A673 (cell line): ENCODE measurements around the gene ZNF491. TPM values are rescaled to one million over a fixed set of nuclear protein-coding genes. Genes with fewer than 3 reads are reported as not detected.

Source experiments
- BruUV-seq: library from RNA; stranded (reverse); fragments of 400-500 nt; replicated peaks from 2 replicates; lab custom pipeline; 2021; lab: Mats Ljungman, UMichigan
- CTCF ChIA-PET: fragments of 300-600 bp; sonication (Branson Sonifier 250); formaldehyde crosslinking; loops from one replicate; lab custom pipeline; 2022; ENCODE audit warnings: antibody characterized with exemption; lab: Charles Lee
- POLR2A ChIA-PET: fragments of 300-600 bp; sonication (Branson Sonifier 250); formaldehyde crosslinking; loops from one replicate; lab custom pipeline; 2022; ENCODE audit warnings: antibody characterized with exemption; ENCODE audit not compliant: low non-redundant PET; lab: Charles Lee
- DNase-seq: peaks from one replicate; pipeline ENCODE4 v3.0.0-alpha.2; 2015; ENCODE audit warnings: low spot score
- H3K27ac ChIP-seq: fragments of 200-600 bp; sonication (generic); 2 replicates; pipeline ENCODE4 v1.5.1; 2016; ENCODE audit warnings: mixed run types, low read depth, mild to moderate bottlenecking, mixed read lengths, antibody characterized with exemption, low read length; ENCODE audit not compliant: poor library complexity, severe bottlenecking
- H3K27me3 ChIP-seq: fragments of 200-600 bp; sonication (generic); replicated peaks from 2 replicates; pipeline ENCODE4 v1.6.1; 2017; ENCODE audit warnings: mixed run types, low read depth, mild to moderate bottlenecking, mixed read lengths, antibody characterized with exemption, low read length; ENCODE audit not compliant: insufficient read depth, poor library complexity
- H3K36me3 ChIP-seq: fragments of 200-600 bp; sonication (generic); 2 replicates; pipeline ENCODE4 v1.6.1; 2016; ENCODE audit warnings: mixed run types, mild to moderate bottlenecking, mixed read lengths, antibody characterized with exemption, low read length; ENCODE audit not compliant: insufficient read depth, poor library complexity, severe bottlenecking
- H3K4me1 ChIP-seq: fragments of 200-600 bp; sonication (generic); 2 replicates; pipeline ENCODE4 v1.6.1; 2017; ENCODE audit warnings: mixed run types, mild to moderate bottlenecking, mixed read lengths, antibody characterized with exemption, low read length; ENCODE audit not compliant: insufficient read depth, poor library complexity, severe bottlenecking
- H3K4me3 ChIP-seq: fragments of 200-600 bp; sonication (generic); 2 replicates; pipeline ENCODE4 v1.5.1; 2016; ENCODE audit warnings: low read depth, mixed run types, mild to moderate bottlenecking, mixed read lengths, low read length; ENCODE audit not compliant: poor library complexity, severe bottlenecking
- H3K9me3 ChIP-seq: fragments of 200-600 bp; sonication (generic); 2 replicates; pipeline ENCODE4 v1.6.1; 2016; ENCODE audit warnings: mixed run types, low read depth, mild to moderate bottlenecking, mixed read lengths, antibody characterized with exemption, low read length; ENCODE audit not compliant: poor library complexity, severe bottlenecking
- CTCF ChIP-seq: fragments of 300-800, 200-600 bp; sonication (generic); conservative IDR thresholded peaks from 2 replicates; pipeline ENCODE4 v1.5.1; 2017; ENCODE audit warnings: low read depth, mild to moderate bottlenecking, antibody characterized with exemption, low read length, moderate library complexity, mixed read lengths
- EZH2 ChIP-seq: fragments of 200-600 bp; sonication (generic); IDR thresholded peaks from 2 replicates; pipeline ENCODE4 v1.6.1; 2017; ENCODE audit warnings: borderline replicate concordance, low read depth, mild to moderate bottlenecking, mixed read lengths, antibody characterized with exemption, low read length; ENCODE audit not compliant: poor library complexity, severe bottlenecking
- intact Hi-C: fragments of 100-400 bp; cut with micrococcal nuclease; formaldehyde crosslinking; loops from one replicate; pipeline ENCODE4 v1.10.0; 2022; ENCODE audit not compliant: unreplicated experiment
- total RNA-seq: library from RNA; stranded (reverse); gene quantifications from 2 replicates; pipeline ENCODE4 v1.2.3, GENCODE V29; 2021

ZNF491 gene
- total RNA-seq, 1 experiment from 2014 or later, result 0.60 TPM

GRCh38 chr19:11813703-11814028, 15.3 kb downstream of the ZNF491 start:
- intact Hi-C loops, result loop anchor here (5.0 kb wide), 1 partner anchor 251 kb away; no protein-coding TSS in a partner anchor
- H3K27ac ChIP-seq, result peak overlapping the region; percentile 67
- BruUV-seq, result no TSS peak
- peaks cover 3% of the 10 kb centered on the region for H3K9me3 ChIP-seq
- ChIA-PET POLR2A (interaction anchor here (0.7 kb wide), 1 partner anchor 136 kb away, joined by 5 read pairs; no protein-coding TSS in a partner anchor), CTCF (interaction anchor here (1.3 kb wide), 1 partner anchor 16 kb away, joined by 5 read pairs; no protein-coding TSS in a partner anchor)
- no peaks in the 10 kb centered on the region for H3K36me3 ChIP-seq
- H3K27me3 ChIP-seq, result no peaks in the 10 kb centered on the region
- H3K4me1 ChIP-seq, result no peaks in the 10 kb centered on the region
- TF ChIP-seq CTCF (no peak), EZH2 (no peak)
- no peak for DNase-seq
- H3K4me3 ChIP-seq, result peak overlapping the region; percentile 89

DNA sequence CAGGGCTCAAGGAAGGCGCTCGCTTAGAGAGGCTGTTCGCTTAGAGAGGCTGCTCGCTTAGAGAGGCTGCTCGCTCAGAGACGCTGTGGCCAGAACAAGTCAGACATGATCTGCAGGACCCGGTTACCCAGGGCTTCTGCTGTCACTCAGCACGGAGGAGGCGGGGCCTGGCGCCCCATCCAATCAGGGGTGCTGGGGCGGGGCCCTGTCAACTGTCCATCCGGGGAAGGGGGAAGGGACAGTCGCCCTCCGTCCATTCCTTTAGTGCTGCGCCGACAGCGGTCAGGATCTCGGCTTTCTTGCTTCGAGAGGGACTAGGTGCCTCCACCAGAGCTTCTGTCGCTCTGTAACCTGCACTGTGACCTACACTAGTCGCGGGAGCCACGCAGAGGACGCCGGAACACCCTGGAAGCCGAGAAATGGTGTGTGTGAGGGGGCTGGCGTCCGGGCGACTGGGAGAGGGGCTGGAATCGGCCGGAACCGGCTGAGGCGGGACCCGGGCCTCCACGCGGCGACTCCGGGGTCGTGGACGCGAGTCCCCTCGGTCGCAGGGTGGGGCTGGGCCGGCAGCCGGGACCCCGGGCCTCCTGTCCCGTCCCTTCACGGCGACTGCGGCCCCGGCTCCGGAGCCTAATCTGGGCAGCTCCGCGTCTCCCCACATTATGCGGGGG, 15.8 kb downstream of the ZNF491 start, which contains the start of gene ZNF440:
TSS of gene ZNF440 (plus strand) at position 245 of the 671 bp plus-strand sequence. CDS start at position 420, 175 bp downstream.
- Histone ChIP-seq H3K9me3 (no peaks in the 10 kb centered on the region), H3K27ac (peak within 1 kb of the TSS; percentile 67), H3K27me3 (no peaks in the 10 kb centered on the region), H3K4me1 (no peaks in the 10 kb centered on the region), H3K4me3 (peak within 1 kb of the TSS; percentile 89), H3K36me3 (no peaks in the 10 kb centered on the region)
- BruUV-seq, result TSS peak; percentile 41
- ChIA-PET CTCF (interaction anchor here (1.3 kb wide), 1 partner anchor 16 kb away, joined by 5 read pairs; no protein-coding TSS in a partner anchor), POLR2A (no interaction called here)
- peak; percentile 89 for DNase-seq
- TF ChIP-seq CTCF (no peak), EZH2 (no peak)
- intact Hi-C loops, result loop anchor here (5.0 kb wide), 1 partner anchor 252 kb away; no protein-coding TSS in a partner anchor

DNA sequence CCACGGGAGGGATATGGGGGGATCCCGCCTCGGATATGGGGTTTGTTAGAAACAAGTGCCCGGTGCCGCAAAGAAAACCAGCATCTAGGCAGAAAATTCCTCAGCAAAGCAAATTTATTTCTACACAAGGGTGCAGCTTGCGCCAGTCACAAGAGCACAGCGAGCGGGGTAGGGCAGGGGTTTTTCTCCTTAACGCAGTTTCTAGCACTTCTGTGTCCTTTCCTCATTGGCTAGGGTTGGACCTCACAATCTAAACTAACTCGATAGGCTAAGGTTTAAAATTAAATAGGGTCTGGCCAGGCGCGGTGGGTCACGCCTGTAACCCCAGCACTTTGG, 16.3 kb downstream of the ZNF491 start:
- intact Hi-C loops, result loop anchor here (5.0 kb wide), 1 partner anchor 252 kb away; no protein-coding TSS in a partner anchor

More for the DNA sequence above, 16.3 kb downstream of the ZNF491 start:
- Histone ChIP-seq H3K27me3 (no peaks in the 10 kb centered on the region), H3K9me3 (no peaks in the 10 kb centered on the region), H3K4me1 (no peaks in the 10 kb centered on the region), H3K27ac (peak overlapping the region; percentile 67), H3K36me3 (no peaks in the 10 kb centered on the region), H3K4me3 (peak overlapping the region; percentile 89)
- BruUV-seq, result no TSS peak
- DNase-seq, result peak; percentile 15
- ChIA-PET CTCF (interaction anchor here (0.6 kb wide), 1 partner anchor 943 kb away, joined by 3 read pairs; no protein-coding TSS in a partner anchor), POLR2A (no interaction called here)
- TF ChIP-seq CTCF (no peak), EZH2 (no peak)
